Transverse colon (tissue), 3 donors: Measurements from ENCODE around the gene ALK.

ENCODE experiments used
- CTCF ChIP-seq, 5 experiments: fragments of 200-600 bp in 3 of 5; fragments of 450-650 bp in 2 of 5; sonication (generic) in 3 of 5; IDR thresholded peaks; 1 replicate in 2 of 5; 2 replicates in 3 of 5; pipeline ENCODE4 v1.5.1; 2016 to 2017; ENCODE audit warnings: antibody characterized with exemption in 5 of 5, inconsistent platforms in 3 of 5, mild to moderate bottlenecking in 2 of 5, moderate library complexity in 1 of 5
- EP300 ChIP-seq: sonication (generic); formaldehyde crosslinking; IDR thresholded peaks from one replicate; pipeline ENCODE4 v1.6.1; 2017; ENCODE audit warnings: antibody characterized with exemption, low read depth
- POLR2A ChIP-seq: fragments of 450-650 bp; IDR thresholded peaks from one replicate; pipeline ENCODE4 v1.6.1; 2016; ENCODE audit warnings: antibody characterized with exemption, mild to moderate bottlenecking, moderate library complexity

GRCh38 chr2:29519338-29519925, 402.0 kb downstream of the ALK start:
- TF ChIP-seq CTCF (IDR thresholded peaks at IDR 0.05) (no peak), EP300 (no peak), POLR2A (no peak)
